GM13977 (cell line): ENCODE data around the gene FOXE3.

ENCODE experiments used
- DNase-seq: peaks from one replicate; pipeline ENCODE4 v3.0.0; 2012; ENCODE audit warnings: low spot score
- in situ Hi-C: fragments of 300-500 bp; cut with MboI; formaldehyde crosslinking; loops from one replicate; pipeline ENCODE4 v1.12.0; 2022; ENCODE audit warnings: low sequenced_read_pairs, low pct_unique_long_range_greater_than_20kb, mixed read lengths, inconsistent platforms; ENCODE audit not compliant: unreplicated experiment
- TF ChIP-seq, protein P1 (sequence below): IDR thresholded peaks from 2 replicates; pipeline ENCODE4 v1.5.1; 2012; ENCODE audit warnings: mild to moderate bottlenecking, control low read depth; ENCODE audit not compliant: insufficient read depth; ENCODE audit errors: extremely low read depth, missing control alignments

The FOXE3 gene

DNA sequence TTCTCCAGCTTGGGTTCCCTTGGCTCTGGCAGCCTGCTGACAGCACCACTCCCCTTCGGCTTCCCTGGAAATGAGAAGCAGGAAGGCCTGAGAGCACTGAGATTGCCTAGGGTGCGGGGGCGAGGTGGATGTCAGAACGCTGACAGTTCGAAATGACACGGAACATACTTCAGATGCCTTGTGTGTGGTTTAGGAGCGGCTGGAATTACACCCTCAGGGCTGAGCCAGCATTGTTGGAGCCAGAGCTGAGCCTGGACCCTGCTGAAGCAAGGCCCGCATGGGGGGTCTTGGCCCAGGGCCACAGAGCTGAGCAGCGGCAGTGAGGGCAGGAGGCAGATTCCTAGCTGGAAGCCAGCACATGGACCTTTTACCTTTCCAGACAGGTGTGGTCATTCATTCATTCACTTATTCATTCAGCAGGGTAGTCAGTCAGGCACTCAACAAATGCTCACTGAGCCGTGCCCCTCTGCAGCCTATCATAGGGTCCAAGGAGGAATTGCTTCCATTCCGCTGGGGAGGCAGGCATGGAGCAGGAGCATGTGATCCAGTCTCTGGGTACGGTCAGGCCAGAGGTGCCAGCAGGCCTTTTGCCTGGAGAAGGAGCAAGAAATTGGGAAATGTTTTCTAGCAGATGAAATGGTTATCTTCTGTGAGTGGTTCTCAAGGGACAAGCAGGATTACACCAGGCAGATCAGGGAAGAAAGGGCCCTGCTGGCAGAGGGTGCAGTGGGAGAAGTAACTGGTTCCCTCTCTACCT lies 6.6 kb upstream of the FOXE3 start:
- no peak for DNase-seq
- TF ChIP-seq, protein P1, sequence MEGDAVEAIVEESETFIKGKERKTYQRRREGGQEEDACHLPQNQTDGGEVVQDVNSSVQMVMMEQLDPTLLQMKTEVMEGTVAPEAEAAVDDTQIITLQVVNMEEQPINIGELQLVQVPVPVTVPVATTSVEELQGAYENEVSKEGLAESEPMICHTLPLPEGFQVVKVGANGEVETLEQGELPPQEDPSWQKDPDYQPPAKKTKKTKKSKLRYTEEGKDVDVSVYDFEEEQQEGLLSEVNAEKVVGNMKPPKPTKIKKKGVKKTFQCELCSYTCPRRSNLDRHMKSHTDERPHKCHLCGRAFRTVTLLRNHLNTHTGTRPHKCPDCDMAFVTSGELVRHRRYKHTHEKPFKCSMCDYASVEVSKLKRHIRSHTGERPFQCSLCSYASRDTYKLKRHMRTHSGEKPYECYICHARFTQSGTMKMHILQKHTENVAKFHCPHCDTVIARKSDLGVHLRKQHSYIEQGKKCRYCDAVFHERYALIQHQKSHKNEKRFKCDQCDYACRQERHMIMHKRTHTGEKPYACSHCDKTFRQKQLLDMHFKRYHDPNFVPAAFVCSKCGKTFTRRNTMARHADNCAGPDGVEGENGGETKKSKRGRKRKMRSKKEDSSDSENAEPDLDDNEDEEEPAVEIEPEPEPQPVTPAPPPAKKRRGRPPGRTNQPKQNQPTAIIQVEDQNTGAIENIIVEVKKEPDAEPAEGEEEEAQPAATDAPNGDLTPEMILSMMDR = no peak
- in situ Hi-C loops = no loop called here

DNA sequence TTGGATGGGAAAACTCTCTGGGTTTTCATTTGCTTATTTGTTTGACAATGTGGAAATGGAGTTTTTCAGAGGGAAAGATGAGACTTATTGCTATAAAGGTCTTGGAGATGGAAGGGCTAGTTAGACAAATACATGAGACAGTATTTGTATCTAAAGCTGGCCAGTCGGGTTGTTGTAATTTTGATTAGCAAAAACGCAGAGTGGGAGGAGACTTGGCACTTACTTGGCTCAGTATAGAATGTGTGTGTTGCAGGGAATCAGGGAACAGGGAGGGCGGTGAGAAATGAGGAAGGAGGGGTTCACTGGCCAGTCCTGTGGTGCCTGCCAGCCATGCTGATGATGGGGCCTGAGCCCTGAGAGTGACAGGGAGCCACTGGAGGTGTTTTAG lies 6.0 kb upstream of the FOXE3 start:
- TF ChIP-seq, protein P1 = no peak
- DNase-seq = no peak
- in situ Hi-C loops = no loop called here

DNA sequence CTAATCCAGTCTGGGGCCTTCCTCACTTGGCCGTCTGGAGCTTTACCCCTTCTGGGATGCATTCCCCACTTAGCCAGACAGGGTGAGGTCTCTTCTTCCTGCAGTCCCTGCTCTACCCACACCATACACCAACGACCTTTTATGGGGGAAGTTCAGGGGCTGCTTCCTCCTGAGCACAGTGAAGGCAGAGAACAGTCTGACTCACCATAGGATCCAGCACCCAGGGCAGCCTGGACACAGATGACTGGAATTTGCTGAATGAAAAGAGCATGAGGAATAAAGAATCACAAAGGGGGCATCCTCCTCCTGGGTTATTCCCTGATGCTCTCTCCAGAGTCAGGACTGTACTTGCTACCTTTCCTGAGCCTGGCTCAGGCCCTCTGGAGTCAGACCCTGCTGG lies 4.6 kb upstream of the FOXE3 start:
- in situ Hi-C loops = no loop called here
- DNase-seq = no peak
- TF ChIP-seq, protein P1 = no peak

DNA sequence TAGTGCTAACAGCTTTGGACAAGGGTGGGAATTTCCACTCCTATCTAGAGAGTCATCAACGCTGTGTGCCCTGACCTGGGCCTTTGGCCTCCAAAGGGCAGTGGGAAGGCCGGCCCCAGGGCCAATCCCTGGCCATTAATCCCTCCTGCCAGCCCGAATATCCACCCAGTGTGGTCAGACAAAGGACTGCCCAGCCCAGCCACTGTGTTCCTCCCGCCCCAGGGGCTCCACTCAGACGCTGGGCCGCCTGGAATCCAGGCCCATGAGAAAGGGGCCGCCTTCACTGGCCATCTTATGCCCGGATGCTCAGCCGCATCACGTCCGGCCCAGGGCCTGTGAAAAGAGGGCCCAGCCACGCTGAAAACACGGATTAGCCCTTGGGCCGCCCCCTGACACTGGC lies 3.6 kb upstream of the FOXE3 start:
- TF ChIP-seq, protein P1 = no peak
- DNase-seq = no peak
- in situ Hi-C loops = no loop called here

DNA sequence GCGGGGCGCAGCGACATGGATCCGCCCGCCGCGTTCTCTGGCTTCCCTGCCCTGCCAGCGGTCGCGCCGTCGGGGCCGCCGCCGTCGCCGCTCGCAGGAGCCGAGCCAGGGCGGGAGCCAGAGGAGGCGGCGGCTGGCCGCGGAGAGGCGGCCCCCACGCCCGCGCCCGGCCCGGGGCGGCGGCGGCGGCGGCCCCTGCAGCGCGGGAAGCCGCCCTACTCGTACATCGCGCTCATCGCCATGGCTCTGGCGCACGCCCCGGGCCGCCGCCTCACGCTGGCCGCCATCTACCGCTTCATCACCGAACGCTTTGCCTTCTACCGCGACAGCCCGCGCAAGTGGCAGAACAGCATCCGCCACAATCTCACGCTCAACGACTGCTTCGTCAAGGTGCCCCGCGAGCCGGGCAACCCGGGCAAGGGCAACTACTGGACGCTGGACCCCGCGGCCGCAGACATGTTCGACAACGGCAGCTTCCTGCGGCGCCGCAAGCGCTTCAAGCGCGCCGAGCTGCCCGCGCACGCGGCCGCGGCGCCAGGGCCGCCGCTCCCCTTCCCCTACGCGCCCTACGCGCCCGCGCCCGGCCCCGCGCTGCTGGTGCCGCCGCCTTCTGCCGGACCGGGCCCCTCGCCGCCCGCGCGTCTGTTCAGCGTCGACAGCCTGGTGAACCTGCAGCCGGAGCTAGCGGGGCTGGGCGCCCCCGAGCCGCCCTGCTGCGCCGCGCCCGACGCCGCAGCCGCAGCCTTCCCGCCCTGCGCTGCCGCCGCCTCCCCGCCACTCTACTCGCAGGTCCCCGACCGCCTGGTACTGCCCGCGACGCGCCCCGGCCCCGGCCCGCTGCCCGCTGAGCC lies 459 bp downstream of the FOXE3 start:
- DNase-seq = no peak
- TF ChIP-seq, protein P1 = no peak
- in situ Hi-C loops = no loop called here

DNA sequence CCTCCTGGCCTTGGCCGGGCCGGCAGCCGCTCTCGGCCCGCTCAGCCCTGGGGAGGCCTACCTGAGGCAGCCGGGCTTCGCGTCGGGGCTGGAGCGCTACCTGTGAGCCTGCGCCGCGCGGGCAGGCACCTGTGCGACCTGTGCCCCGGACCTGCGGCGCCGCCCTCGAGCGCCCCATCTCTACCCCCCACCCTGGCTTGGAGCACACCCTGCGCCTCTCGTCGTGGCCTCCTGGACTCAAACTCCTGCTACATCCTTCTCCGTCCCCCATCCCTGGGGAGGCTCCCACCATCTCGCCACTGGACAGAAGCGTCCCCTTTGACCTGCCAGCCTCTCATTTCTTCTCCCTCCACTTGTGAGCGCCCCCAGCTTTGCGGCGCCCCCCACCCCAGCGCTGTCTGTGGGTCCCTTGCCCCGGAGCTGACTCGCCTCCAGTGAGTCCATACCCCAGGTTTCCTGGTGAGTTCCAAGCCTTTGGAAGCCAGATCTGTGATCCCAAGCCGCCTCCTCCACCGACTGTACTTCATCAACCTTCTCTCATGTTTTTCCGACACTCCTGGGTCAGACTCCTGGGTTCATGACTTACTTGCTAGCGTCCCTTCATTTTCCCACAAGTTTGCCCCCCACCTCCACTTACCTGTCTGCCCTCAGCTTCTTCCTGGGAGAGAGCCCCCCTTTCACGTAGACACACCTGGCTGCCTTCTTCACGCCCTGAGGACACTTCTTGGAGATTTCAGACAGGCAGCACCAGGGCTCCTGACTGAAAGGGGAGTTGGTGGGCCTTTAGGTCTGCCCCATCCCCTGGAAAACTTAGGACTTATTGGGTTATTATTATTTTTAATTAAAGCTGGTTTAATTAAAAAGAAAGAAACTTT lies 1.3 kb downstream of the FOXE3 start:
- TF ChIP-seq, protein P1 = no peak
- in situ Hi-C loops = no loop called here
- no peak for DNase-seq
